Naive thymus-derived CD4-positive, alpha-beta T cell (primary cell): ENCODE data around the gene PEX16. TPM values are rescaled to one million over a fixed set of nuclear protein-coding genes. Genes with fewer than 3 reads are reported as not detected.

Source experiments
- ATAC-seq: fragments of 150-1000 bp; cut with Tn5 transposase; 2 replicates; pipeline ENCODE4 v1.10.0; 2021; ENCODE audit warnings: mild to moderate bottlenecking, moderate library complexity
- CTCF ChIA-PET: fragments of 350-600 bp; sonication (Branson Sonifier 250); formaldehyde crosslinking; loops from one replicate; lab custom pipeline; 2021; ENCODE audit warnings: antibody characterized with exemption; lab: Charles Lee
- POLR2A ChIA-PET: fragments of 350-600 bp; sonication (Branson Sonifier 250); formaldehyde crosslinking; loops from one replicate; lab custom pipeline; 2021; ENCODE audit warnings: antibody characterized with exemption, inconsistent platforms; lab: Charles Lee
- DNase-seq, 9 donors: peaks; one replicate each; pipeline versions ENCODE4 v3.0.0 to v3.0.0-alpha.2; 2020 to 2022; ENCODE audit warnings: mixed read lengths in 1 of 9
- H3K27ac ChIP-seq: one replicate; pipeline ENCODE4 v1.7.0; 2013; ENCODE audit warnings: mild to moderate bottlenecking, low read depth, low read length, moderate library complexity
- H3K27me3 ChIP-seq, 2 donors: one replicate each; pipeline ENCODE4 v1.7.0; 2013; ENCODE audit warnings: low read length in 2 of 2, mild to moderate bottlenecking in 2 of 2, moderate library complexity in 2 of 2; ENCODE audit not compliant: control insufficient read depth in 2 of 2, insufficient read depth in 2 of 2
- H3K36me3 ChIP-seq, 3 experiments: 1 replicate in 2 of 3; 2 replicates in 1 of 3; pipeline ENCODE4 v1.7.0; 2013; ENCODE audit warnings: low read length in 3 of 3, mild to moderate bottlenecking in 3 of 3, moderate library complexity in 1 of 3; ENCODE audit not compliant: insufficient read depth in 3 of 3, control insufficient read depth in 2 of 3
- H3K4me1 ChIP-seq, 2 donors: one replicate each; pipeline ENCODE4 v1.7.0; 2013; ENCODE audit warnings: low read length in 2 of 2, mild to moderate bottlenecking in 2 of 2, moderate library complexity in 1 of 2; ENCODE audit not compliant: control insufficient read depth in 2 of 2, insufficient read depth in 2 of 2
- H3K4me3 ChIP-seq: 2 replicates; pipeline ENCODE4 v1.7.0; 2013; ENCODE audit warnings: mild to moderate bottlenecking, low read length
- H3K9me3 ChIP-seq, 3 experiments: 1 replicate in 2 of 3; 2 replicates in 1 of 3; pipeline ENCODE4 v1.7.0; 2013; ENCODE audit warnings: low read length in 3 of 3; ENCODE audit not compliant: control insufficient read depth in 2 of 3
- H3K27ac Mint-ChIP-seq, 9 donors: one replicate each; pipeline ENCODE4 v1.8.0; 2020 to 2022; ENCODE audit warnings: mixed read lengths in 9 of 9, mild to moderate bottlenecking in 8 of 9, moderate library complexity in 5 of 9, inconsistent platforms in 2 of 9
- H3K27me3 Mint-ChIP-seq, 5 donors: one replicate each; pipeline ENCODE4 v1.8.0; 2021 to 2022; ENCODE audit warnings: mixed read lengths in 5 of 5, mild to moderate bottlenecking in 1 of 5
- H3K36me3 Mint-ChIP-seq, 5 donors: one replicate each; pipeline ENCODE4 v1.8.0; 2020 to 2022; ENCODE audit warnings: mixed read lengths in 5 of 5, mild to moderate bottlenecking in 3 of 5, inconsistent platforms in 1 of 5
- H3K4me1 Mint-ChIP-seq, 7 donors: one replicate each; pipeline ENCODE4 v1.8.0; 2020 to 2022; ENCODE audit warnings: mixed read lengths in 7 of 7, mild to moderate bottlenecking in 3 of 7, inconsistent platforms in 1 of 7
- H3K4me3 Mint-ChIP-seq, 10 donors: one replicate each; pipeline ENCODE4 v1.8.0; 2020 to 2022; ENCODE audit warnings: mild to moderate bottlenecking in 10 of 10, mixed read lengths in 10 of 10, moderate library complexity in 6 of 10, inconsistent platforms in 2 of 10
- H3K9me3 Mint-ChIP-seq, 11 donors: one replicate each; pipeline ENCODE4 v1.8.0; 2020 to 2022; ENCODE audit warnings: mixed read lengths in 11 of 11, mild to moderate bottlenecking in 4 of 11, inconsistent platforms in 1 of 11, moderate library complexity in 1 of 11
- intact Hi-C, 2 donors: fragments of 100-400 bp; cut with micrococcal nuclease; formaldehyde crosslinking; loops; one replicate each; pipeline ENCODE4 v1.15.1; 2023
- polyA plus RNA-seq, 2 donors: library from polyadenylated mRNA; unstranded; fragments of 300-500 nt; fragmentation: Illumina TruSeq; gene quantifications; one replicate each; pipeline ENCODE4 v1.2.3, GENCODE V29; 2021
- total RNA-seq, 6 experiments: library from RNA in 5 of 6; stranded (reverse) in 5 of 6; gene quantifications; 1 replicate in 5 of 6; 2 replicates in 1 of 6; pipeline ENCODE4 v1.2.3 and lab custom pipeline; 2021 to 2026

The PEX16 gene
- total and polyA plus RNA-seq, 7 experiments from 2014 or later, result 48.2 to 64.3 (median 56.7) TPM

GRCh38 chr11:45933131-45933831 lies 15.6 kb upstream of the PEX16 start:
- H3K27ac ChIP-seq, result no peak overlapping the region
- intact Hi-C loops, result no loop called here
- ChIA-PET CTCF (no interaction called here), POLR2A (no interaction called here)
- no peak for DNase-seq
- ATAC-seq, result peak; percentile 39
- no peaks in the 10 kb centered on the region for H3K9me3 Mint-ChIP-seq
- peak overlapping the region in 1 of 9 donors; percentile 54 for H3K27ac Mint-ChIP-seq
- H3K27me3 Mint-ChIP-seq, result no peaks in the 10 kb centered on the region
- H3K4me1 ChIP-seq, result peaks cover 25 to 27% of the 10 kb centered on the region in 2 donors
- H3K27me3 ChIP-seq, result no peaks in the 10 kb centered on the region
- no peaks in the 10 kb centered on the region for H3K9me3 ChIP-seq
- H3K4me3 Mint-ChIP-seq, result no peak overlapping the region
- peaks cover 0 to 27% (median 3%) of the 10 kb centered on the region in 5 donors for H3K36me3 Mint-ChIP-seq
- H3K4me1 Mint-ChIP-seq, result peaks cover 17 to 36% (median 22%) of the 10 kb centered on the region in 7 donors
- H3K4me3 ChIP-seq, result no peak overlapping the region
- peaks cover 4 to 57% (median 14%) of the 10 kb centered on the region in 3 experiments for H3K36me3 ChIP-seq

- Histone ChIP-seq H3K36me3 (peaks cover 4 to 49% (median 14%) of the 10 kb centered on the region in 3 experiments), H3K4me1 (peaks cover 26 to 27% of the 10 kb centered on the region in 2 donors)
These were observed 14.5 kb upstream of the PEX16 start for GRCh38 chr11:45932217-45932616.

GRCh38 chr11:45931739-45932138 lies 14.1 kb upstream of the PEX16 start:
- Mint-ChIP-seq H3K27me3 (no peaks in the 10 kb centered on the region), H3K4me3 (peak overlapping the region in 1 of 10 donors; percentile 63), H3K36me3 (peaks cover 0 to 16% (median 2%) of the 10 kb centered on the region in 5 donors), H3K4me1 (peaks cover 20 to 40% (median 24%) of the 10 kb centered on the region in 7 donors), H3K27ac (peak overlapping the region; percentile 14 to 95 (median 54)), H3K9me3 (no peaks in the 10 kb centered on the region)
- no peak for ATAC-seq
- H3K27me3 ChIP-seq, result no peaks in the 10 kb centered on the region
- peaks cover 4 to 44% (median 10%) of the 10 kb centered on the region in 3 experiments for H3K36me3 ChIP-seq
- intact Hi-C loops, result no loop called here
- DNase-seq, result no peak
- H3K4me3 ChIP-seq, result no peak overlapping the region
- H3K27ac ChIP-seq, result peak overlapping the region; percentile 22
- H3K4me1 ChIP-seq, result peaks cover 27 to 30% of the 10 kb centered on the region in 2 donors
- POLR2A ChIA-PET, result interaction anchor here (0.6 to 4.1 kb wide), 2 partner anchors 13 to 112 kb away, joined by 3 to 26 read pairs; partner anchors contain the start of gene PEX16
- H3K9me3 ChIP-seq, result no peaks in the 10 kb centered on the region
- CTCF ChIA-PET, result no interaction called here

More at GRCh38 chr11:45932217-45932616, 14.5 kb upstream of the PEX16 start:
- peaks cover 0 to 21% (median 3%) of the 10 kb centered on the region in 5 donors for H3K36me3 Mint-ChIP-seq
- H3K4me1 Mint-ChIP-seq, result peaks cover 20 to 39% (median 24%) of the 10 kb centered on the region in 7 donors
- intact Hi-C loops, result no loop called here
- Histone ChIP-seq H3K9me3 (no peaks in the 10 kb centered on the region), H3K27ac (no peak overlapping the region), H3K4me3 (no peak overlapping the region), H3K27me3 (no peaks in the 10 kb centered on the region)
- H3K4me3 Mint-ChIP-seq, result no peak overlapping the region
- H3K9me3 Mint-ChIP-seq, result no peaks in the 10 kb centered on the region
- ChIA-PET CTCF (no interaction called here), POLR2A (interaction anchor here (0.6 kb wide), 1 partner anchor 112 kb away, joined by 3 read pairs; no protein-coding TSS in a partner anchor)
- H3K27me3 Mint-ChIP-seq, result no peaks in the 10 kb centered on the region
- DNase-seq, result no peak
- H3K27ac Mint-ChIP-seq, result peak overlapping the region in 6 of 9 donors; percentile 14 to 76 (median 38)
- no peak for ATAC-seq

- Mint-ChIP-seq H3K4me3 (peak overlapping the region in 2 of 10 donors; percentile 39 to 73), H3K27ac (peak overlapping the region; percentile 14 to 95 (median 78)), H3K4me1 (peaks cover 20 to 40% (median 24%) of the 10 kb centered on the region in 7 donors), H3K27me3 (no peaks in the 10 kb centered on the region), H3K9me3 (no peaks in the 10 kb centered on the region), H3K36me3 (peaks cover 0 to 14% (median 0%) of the 10 kb centered on the region in 5 donors)
- ChIA-PET POLR2A (interaction anchor here (4.1 kb wide), 1 partner anchor 13 kb away, joined by 26 read pairs; the partner anchor contains the start of gene PEX16), CTCF (interaction anchor here (0.8 kb wide), 1 partner anchor 58 kb away, joined by 3 read pairs; no protein-coding TSS in a partner anchor)
- H3K4me3 ChIP-seq, result no peak overlapping the region
- no peak for ATAC-seq
- H3K27ac ChIP-seq, result peak overlapping the region; percentile 22
- H3K4me1 ChIP-seq, result peaks cover 27 to 32% of the 10 kb centered on the region in 2 donors
- H3K27me3 ChIP-seq, result no peaks in the 10 kb centered on the region
- DNase-seq, result no peak
- no peaks in the 10 kb centered on the region for H3K9me3 ChIP-seq
- intact Hi-C loops, result loop anchor here in 1 of 2 donors (1.0 kb wide), 1 partner anchor 13 kb away; no protein-coding TSS in a partner anchor
- H3K36me3 ChIP-seq, result peaks cover 4 to 39% (median 9%) of the 10 kb centered on the region in 3 experiments
These were observed 13.4 kb upstream of the PEX16 start for GRCh38 chr11:45930951-45931570.

GRCh38 chr11:45930031-45930794 lies 12.5 kb upstream of the PEX16 start:
- peaks cover 27 to 32% of the 10 kb centered on the region in 2 donors for H3K4me1 ChIP-seq
- H3K4me1 Mint-ChIP-seq, result peaks cover 20 to 40% (median 24%) of the 10 kb centered on the region in 7 donors
- DNase-seq (peak in 4 of 9 donors; percentile 17 to 33 (median 23)), ATAC-seq (peak; percentile 82)
- POLR2A ChIA-PET, result interaction anchor here (4.1 kb wide), 1 partner anchor 12 kb away, joined by 26 read pairs; the partner anchor contains the start of gene PEX16
- CTCF ChIA-PET, result interaction anchor here (0.8 to 1.1 kb wide), 2 partner anchors 12 to 57 kb away, joined by 3 read pairs; partner anchors contain the start of gene PEX16
- H3K27me3 Mint-ChIP-seq, result no peaks in the 10 kb centered on the region
- no peaks in the 10 kb centered on the region for H3K9me3 Mint-ChIP-seq
- peak overlapping the region; percentile 72 to 96 (median 91) for H3K27ac Mint-ChIP-seq
- H3K36me3 ChIP-seq, result peaks cover 2 to 32% (median 9%) of the 10 kb centered on the region in 3 experiments
- H3K27me3 ChIP-seq, result no peaks in the 10 kb centered on the region
- H3K27ac ChIP-seq, result peak overlapping the region; percentile 47
- H3K4me3 ChIP-seq, result peak overlapping the region; percentile 33
- H3K4me3 Mint-ChIP-seq, result peak overlapping the region; percentile 25 to 89 (median 74)
- H3K9me3 ChIP-seq, result no peaks in the 10 kb centered on the region
- peaks cover 0 to 14% (median 0%) of the 10 kb centered on the region in 5 donors for H3K36me3 Mint-ChIP-seq
- intact Hi-C loops, result loop anchor here in 1 of 2 donors (1.0 kb wide), 1 partner anchor 12 kb away; no protein-coding TSS in a partner anchor
